ENCODE data around the gene DBF4.
"Not testable (repeated sequence)": the region's sequence is repeated elsewhere in the genome, so short reads cannot be mapped to it uniquely, and the experiment has no call there.

DNA sequence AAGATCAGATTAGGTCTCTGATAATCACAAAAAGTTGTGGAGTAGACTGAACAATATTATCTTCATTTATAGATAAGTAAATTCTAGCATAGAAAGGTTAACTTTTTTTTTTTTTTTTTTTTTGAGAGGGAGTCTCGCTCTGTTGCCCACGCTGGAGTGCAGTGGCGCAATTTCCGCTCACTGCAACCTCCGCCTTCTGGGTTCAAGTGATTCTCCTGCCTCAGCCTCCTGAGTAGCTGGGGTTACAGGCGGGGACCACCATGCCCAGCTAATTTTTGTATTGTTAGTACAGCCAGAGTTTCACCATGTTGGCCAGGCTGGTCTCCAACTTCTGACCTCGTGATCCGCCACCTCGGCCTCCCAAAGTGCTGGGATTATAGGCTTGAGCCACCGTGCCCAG is 3.0 kb upstream of the DBF4 start:
- TF ChIP-seq, protein P1, sequence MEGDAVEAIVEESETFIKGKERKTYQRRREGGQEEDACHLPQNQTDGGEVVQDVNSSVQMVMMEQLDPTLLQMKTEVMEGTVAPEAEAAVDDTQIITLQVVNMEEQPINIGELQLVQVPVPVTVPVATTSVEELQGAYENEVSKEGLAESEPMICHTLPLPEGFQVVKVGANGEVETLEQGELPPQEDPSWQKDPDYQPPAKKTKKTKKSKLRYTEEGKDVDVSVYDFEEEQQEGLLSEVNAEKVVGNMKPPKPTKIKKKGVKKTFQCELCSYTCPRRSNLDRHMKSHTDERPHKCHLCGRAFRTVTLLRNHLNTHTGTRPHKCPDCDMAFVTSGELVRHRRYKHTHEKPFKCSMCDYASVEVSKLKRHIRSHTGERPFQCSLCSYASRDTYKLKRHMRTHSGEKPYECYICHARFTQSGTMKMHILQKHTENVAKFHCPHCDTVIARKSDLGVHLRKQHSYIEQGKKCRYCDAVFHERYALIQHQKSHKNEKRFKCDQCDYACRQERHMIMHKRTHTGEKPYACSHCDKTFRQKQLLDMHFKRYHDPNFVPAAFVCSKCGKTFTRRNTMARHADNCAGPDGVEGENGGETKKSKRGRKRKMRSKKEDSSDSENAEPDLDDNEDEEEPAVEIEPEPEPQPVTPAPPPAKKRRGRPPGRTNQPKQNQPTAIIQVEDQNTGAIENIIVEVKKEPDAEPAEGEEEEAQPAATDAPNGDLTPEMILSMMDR (IDR thresholded peaks at IDR 0.05), result not testable (repeated sequence)
- not testable (repeated sequence) for TF ChIP-seq POLR2AphosphoS5 (IDR thresholded peaks at IDR 0.05; ENCODE audit: low read depth, low read length); REST (IDR thresholded peaks at IDR 0.05; ENCODE audit: insufficient read depth in 1 of 2, low read depth in 2 of 2, low read length in 1 of 2)
